Endothelial cell of umbilical vein (primary cell): ENCODE measurements around the gene PIK3R4. TPM values are rescaled to one million over a fixed set of nuclear protein-coding genes. Genes with fewer than 3 reads are reported as not detected.

ENCODE experiments used
- BruUV-seq: library from RNA; stranded (reverse); fragments of 400-500 nt; replicated peaks from 2 replicates; lab custom pipeline; 2021; lab: Mats Ljungman, UMichigan
- CTCF ChIA-PET: fragments of 300-600, 350-600 bp; sonication (Branson Sonifier 250); formaldehyde crosslinking; loops from one replicate; lab custom pipeline; 2021; ENCODE audit warnings: antibody characterized with exemption, inconsistent platforms; lab: Charles Lee
- POLR2A ChIA-PET: fragments of 300-600, 350-600 bp; sonication (Branson Sonifier 250); formaldehyde crosslinking; loops from one replicate; lab custom pipeline; 2021; ENCODE audit warnings: antibody characterized with exemption, inconsistent platforms; lab: Charles Lee
- DNase-seq: peaks from one replicate; pipeline ENCODE4 v3.0.0-alpha.2; 2011; ENCODE audit warnings: low read depth, low spot score
- FAIRE-seq: peaks from 2 replicates; lab custom pipeline; 2011; peaks lifted over from hg19 to GRCh38; lab: Jason Lieb, UNC
- H2AFZ ChIP-seq: 2 replicates; pipeline ENCODE4 v1.6.0; 2012; ENCODE audit warnings: low read depth, low read length, control low read depth, inconsistent platforms
- H3K27ac ChIP-seq: 2 replicates; pipeline ENCODE4 v1.5.1; 2011; ENCODE audit warnings: low read depth, mild to moderate bottlenecking, control low read depth, low read length, moderate library complexity; ENCODE audit not compliant: insufficient read depth
- H3K27me3 ChIP-seq, 2 experiments: 2 replicates each; pipeline versions ENCODE4 v1.6.0 to v1.6.1; 2011; ENCODE audit warnings: low read length in 2 of 2, mixed read lengths in 1 of 2; ENCODE audit not compliant: control insufficient read depth in 2 of 2, insufficient read depth in 2 of 2
- H3K36me3 ChIP-seq, 2 experiments: 2 replicates in 1 of 2; 3 replicates in 1 of 2; pipeline ENCODE4 v1.5.1; 2011; ENCODE audit warnings: low read length in 2 of 2, mild to moderate bottlenecking in 1 of 2, moderate library complexity in 1 of 2; ENCODE audit not compliant: control insufficient read depth in 2 of 2, insufficient read depth in 2 of 2; ENCODE audit errors: extremely low read depth in 1 of 2
- H3K4me1 ChIP-seq: 3 replicates; pipeline ENCODE4 v1.5.1; 2011; ENCODE audit warnings: mild to moderate bottlenecking, low read length; ENCODE audit not compliant: control insufficient read depth, insufficient read depth; ENCODE audit errors: extremely low read depth
- H3K4me2 ChIP-seq: 2 replicates; pipeline ENCODE4 v1.6.1; 2011; ENCODE audit warnings: low read length, control low read depth, mixed read lengths; ENCODE audit not compliant: insufficient read depth
- H3K4me3 ChIP-seq, 3 experiments: fragments of 200-600 bp in 1 of 3; sonication (generic), shearing (Covaris generic) in 1 of 3; replicated peaks in 1 of 3; 2 replicates each; pipeline ENCODE4 v1.5.1; 2011 to 2016; ENCODE audit warnings: control low read depth in 3 of 3, low read length in 3 of 3, mild to moderate bottlenecking in 2 of 3, inconsistent platforms in 1 of 3, low read depth in 1 of 3, moderate library complexity in 1 of 3; ENCODE audit not compliant: insufficient read depth in 1 of 3
- H3K79me2 ChIP-seq: 2 replicates; pipeline ENCODE4 v1.6.0; 2012; ENCODE audit warnings: low read length, inconsistent platforms; ENCODE audit not compliant: control insufficient read depth, insufficient read depth
- H3K9ac ChIP-seq: replicated peaks from 2 replicates; pipeline ENCODE3; 2011; ENCODE audit warnings: low read length, control low read depth; ENCODE audit not compliant: insufficient read depth; ENCODE audit errors: extremely low read depth
- H3K9me1 ChIP-seq: replicated peaks from 3 replicates; pipeline ENCODE4 v1.6.0; 2011; ENCODE audit warnings: mild to moderate bottlenecking, low read length; ENCODE audit not compliant: control insufficient read depth, insufficient read depth; ENCODE audit errors: extremely low read depth
- H3K9me3 ChIP-seq: replicated peaks from 2 replicates; pipeline ENCODE4 v1.5.1; 2012; ENCODE audit warnings: low read length, inconsistent platforms; ENCODE audit not compliant: control insufficient read depth, insufficient read depth
- H4K20me1 ChIP-seq: replicated peaks from 2 replicates; pipeline ENCODE3; 2011; ENCODE audit warnings: mild to moderate bottlenecking, low read length; ENCODE audit not compliant: control insufficient read depth, insufficient read depth; ENCODE audit errors: extremely low read depth
- EZH2 ChIP-seq: IDR thresholded peaks from 2 replicates; pipeline ENCODE4 v1.6.1; 2012; ENCODE audit warnings: borderline replicate concordance, low read depth, mild to moderate bottlenecking, moderate library complexity, low read length, inconsistent platforms; ENCODE audit not compliant: severe bottlenecking
- FOS ChIP-seq: IDR thresholded peaks from 2 replicates; pipeline ENCODE4 v1.6.1; 2011; ENCODE audit warnings: mild to moderate bottlenecking, low read length, moderate library complexity, borderline replicate concordance; ENCODE audit not compliant: insufficient read depth
- GATA2 ChIP-seq: IDR thresholded peaks from 2 replicates; pipeline ENCODE4 v1.7.0; 2011; ENCODE audit warnings: low read depth, mild to moderate bottlenecking, moderate library complexity, mixed read lengths, low read length; ENCODE audit not compliant: insufficient read length, insufficient read depth
- JUN ChIP-seq: IDR thresholded peaks from 2 replicates; pipeline ENCODE4 v1.6.1; 2011; ENCODE audit warnings: borderline replicate concordance, low read depth; ENCODE audit not compliant: insufficient read length, insufficient read depth
- MYC ChIP-seq: IDR thresholded peaks from one replicate; pipeline ENCODE4 v1.6.1; 2011; ENCODE audit warnings: mild to moderate bottlenecking, low read depth, low read length
- POLR2A ChIP-seq: IDR thresholded peaks from 2 replicates; pipeline ENCODE4 v1.6.1; 2012; ENCODE audit warnings: low read depth, mild to moderate bottlenecking, control low read depth, low read length
- POLR2AphosphoS5 ChIP-seq: IDR thresholded peaks from 2 replicates; pipeline ENCODE4 v1.6.1; 2012; ENCODE audit warnings: low read depth, mild to moderate bottlenecking, control low read depth, low read length, moderate library complexity; ENCODE audit not compliant: insufficient read depth
- dilution Hi-C: fragments of 300-500 bp; cut with MboI; formaldehyde crosslinking; loops from one replicate; pipeline ENCODE4 v1.15.0; 2019; ENCODE audit warnings: low sequenced_read_pairs; ENCODE audit not compliant: extremely low pct_ligation_motif_present
- intact Hi-C: fragments of 100-400 bp; cut with micrococcal nuclease; formaldehyde crosslinking; loops from one replicate; pipeline ENCODE4 v1.10.0; 2022
- polyA plus RNA-seq, 4 experiments: library from polyadenylated mRNA; depleted of rRNA in 3 of 4; stranded (reverse) in 3 of 4; unstranded in 1 of 4; fragments of >200 nt; gene quantifications; 2 replicates each; pipeline versions ENCODE4 v1.2.1 to v1.2.3, GENCODE V29; 2011 to 2012; ENCODE audit warnings: missing spikeins in 1 of 4
- total RNA-seq: library from RNA; stranded (reverse); gene quantifications from 2 replicates; pipeline ENCODE4 v1.2.3, GENCODE V29; 2021
- TF ChIP-seq, protein P1 (sequence below), 2 donors: IDR thresholded peaks; 1 replicate in 1 of 2; 2 replicates in 1 of 2; pipeline ENCODE4 v1.5.1; 2011; ENCODE audit warnings: low read length in 2 of 2, mild to moderate bottlenecking in 2 of 2, moderate library complexity in 2 of 2, control low read depth in 1 of 2, inconsistent platforms in 1 of 2, low read depth in 1 of 2; ENCODE audit not compliant: insufficient read depth in 1 of 2; ENCODE audit errors: extremely low read depth in 1 of 2
- TF ChIP-seq, protein P2 (sequence below): IDR thresholded peaks from 2 replicates; pipeline ENCODE4 v1.6.1; 2011; ENCODE audit not compliant: insufficient read depth, insufficient read length

The PIK3R4 gene
- total and polyA plus RNA-seq, 2 donors (not counting 3 experiments of a cell fraction or from before 2014, with no cell fraction given), result 23.0 to 43.1 TPM

DNA sequence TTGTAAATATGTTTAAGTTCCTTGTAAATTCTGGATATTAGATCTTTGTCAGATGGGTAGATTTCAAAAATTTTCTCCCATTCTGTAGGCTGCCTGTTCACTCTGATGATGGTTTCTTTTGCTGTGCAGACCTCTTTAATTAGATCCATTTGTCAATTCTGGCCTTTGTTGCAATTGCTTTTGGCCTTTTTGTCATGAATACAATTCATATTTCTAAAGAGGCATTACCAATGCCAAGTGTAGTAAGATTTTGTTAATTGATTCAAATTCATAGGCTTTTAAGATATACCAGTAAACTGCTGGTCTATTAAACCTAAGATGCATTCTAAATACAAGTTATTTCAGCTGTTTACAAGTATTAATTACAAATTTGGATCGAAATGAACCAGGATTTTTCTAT, 31.0 kb downstream of the PIK3R4 start:
- intact Hi-C loops, result no loop called here
- TF ChIP-seq, protein P1, sequence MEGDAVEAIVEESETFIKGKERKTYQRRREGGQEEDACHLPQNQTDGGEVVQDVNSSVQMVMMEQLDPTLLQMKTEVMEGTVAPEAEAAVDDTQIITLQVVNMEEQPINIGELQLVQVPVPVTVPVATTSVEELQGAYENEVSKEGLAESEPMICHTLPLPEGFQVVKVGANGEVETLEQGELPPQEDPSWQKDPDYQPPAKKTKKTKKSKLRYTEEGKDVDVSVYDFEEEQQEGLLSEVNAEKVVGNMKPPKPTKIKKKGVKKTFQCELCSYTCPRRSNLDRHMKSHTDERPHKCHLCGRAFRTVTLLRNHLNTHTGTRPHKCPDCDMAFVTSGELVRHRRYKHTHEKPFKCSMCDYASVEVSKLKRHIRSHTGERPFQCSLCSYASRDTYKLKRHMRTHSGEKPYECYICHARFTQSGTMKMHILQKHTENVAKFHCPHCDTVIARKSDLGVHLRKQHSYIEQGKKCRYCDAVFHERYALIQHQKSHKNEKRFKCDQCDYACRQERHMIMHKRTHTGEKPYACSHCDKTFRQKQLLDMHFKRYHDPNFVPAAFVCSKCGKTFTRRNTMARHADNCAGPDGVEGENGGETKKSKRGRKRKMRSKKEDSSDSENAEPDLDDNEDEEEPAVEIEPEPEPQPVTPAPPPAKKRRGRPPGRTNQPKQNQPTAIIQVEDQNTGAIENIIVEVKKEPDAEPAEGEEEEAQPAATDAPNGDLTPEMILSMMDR (IDR thresholded peaks at IDR 0.05; ENCODE audit: extremely low read depth in 1 of 2, insufficient read depth in 1 of 2, low read depth in 1 of 2, low read length in 2 of 2), result no peak
- TF ChIP-seq POLR2AphosphoS5 (no peak), GATA2 (no peak), JUN (no peak), EZH2 (no peak), POLR2A (no peak), FOS (no peak), MYC (no peak)
- TF ChIP-seq, protein P2, sequence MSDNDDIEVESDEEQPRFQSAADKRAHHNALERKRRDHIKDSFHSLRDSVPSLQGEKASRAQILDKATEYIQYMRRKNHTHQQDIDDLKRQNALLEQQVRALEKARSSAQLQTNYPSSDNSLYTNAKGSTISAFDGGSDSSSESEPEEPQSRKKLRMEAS, result no peak
- ChIA-PET POLR2A (no interaction called here), CTCF (no interaction called here)
- H2AFZ ChIP-seq, result no peak overlapping the region
- DNase-seq (no peak), FAIRE-seq (no peak)
- H3K4me2 ChIP-seq, result no peak overlapping the region
- H3K27ac ChIP-seq, result no peak overlapping the region
- H3K79me2 ChIP-seq, result no peaks in the 10 kb centered on the region
- H3K9me3 ChIP-seq, result no peaks in the 10 kb centered on the region
- no peaks in the 10 kb centered on the region for H3K9me1 ChIP-seq
- peaks cover 0 to 2% of the 10 kb centered on the region in 2 experiments for H3K36me3 ChIP-seq
- BruUV-seq, result no TSS peak
- dilution Hi-C loops, result no loop called here
- peaks cover 4% of the 10 kb centered on the region for H3K4me1 ChIP-seq
- no peak overlapping the region for H3K9ac ChIP-seq
- H4K20me1 ChIP-seq, result no peaks in the 10 kb centered on the region
- no peak overlapping the region for H3K4me3 ChIP-seq
- no peaks in the 10 kb centered on the region for H3K27me3 ChIP-seq
